ENCODE results near the gene WDR45B. TPM values are rescaled to one million over a fixed set of nuclear protein-coding genes. Genes with fewer than 3 reads are reported as not detected.

Gene WDR45B
- total RNA-seq, 1 experiment from 2014 or later, result 110 TPM

GRCh38 chr17:82681547-82681946 is 33.3 kb upstream of the WDR45B start:
- Histone ChIP-seq H3K4me2 (ENCODE audit: insufficient read depth, insufficient read length, low read length) (no peak overlapping the region), H3K4ac (ENCODE audit: low read depth, low read length) (no peak overlapping the region), H3K79me1 (ENCODE audit: insufficient read depth, low read depth, low read length, poor library complexity, severe bottlenecking) (no peaks in the 10 kb centered on the region), H4K8ac (replicated peaks; ENCODE audit: insufficient read length, low read depth, low read length) (no peak overlapping the region), H4K20me1 (ENCODE audit: control insufficient read depth, insufficient read depth, insufficient read length) (no peaks in the 10 kb centered on the region), H3K27ac (ENCODE audit: insufficient read length, low read depth, low read length) (no peak overlapping the region), H3K23me2 (ENCODE audit: insufficient read length, low read depth, low read length, poor library complexity, severe bottlenecking) (no peaks in the 10 kb centered on the region), H3K9ac (ENCODE audit: extremely low read depth, insufficient read length, low read length) (no peak overlapping the region), H2BK15ac (ENCODE audit: low read depth, low read length) (no peak overlapping the region), H3T11ph (ENCODE audit: low read length) (no peak overlapping the region), H2AFZ (ENCODE audit: low read length) (no peak overlapping the region), H3K79me2 (ENCODE audit: insufficient read depth, low read length) (no peaks in the 10 kb centered on the region; the same call in 1 of the 2 replicates), H2BK20ac (ENCODE audit: low read depth, low read length, poor library complexity, severe bottlenecking) (no peak overlapping the region), H3K27me3 (ENCODE audit: insufficient read depth, low read length) (no peaks in the 10 kb centered on the region), H3K23ac (ENCODE audit: insufficient read length, low read depth, low read length) (no peak overlapping the region), H3K9me3 (ENCODE audit: control insufficient read depth, low read depth, low read length) (no peaks in the 10 kb centered on the region), H3K18ac (ENCODE audit: insufficient read length, low read depth, low read length) (no peak overlapping the region), H3K4me1 (ENCODE audit: insufficient read depth, low read length) (no peaks in the 10 kb centered on the region), H2BK5ac (ENCODE audit: insufficient read length, low read length) (no peak overlapping the region), H2AK5ac (ENCODE audit: insufficient read length, low read length) (no peak overlapping the region), H3K56ac (ENCODE audit: insufficient read length, low read depth, low read length) (no peak overlapping the region), H4K5ac (ENCODE audit: insufficient read length, low read depth, low read length) (no peak overlapping the region), H2BK120ac (ENCODE audit: low read depth, low read length, poor library complexity, severe bottlenecking) (no peak overlapping the region), H4K91ac (ENCODE audit: insufficient read length, low read depth, low read length) (no peak overlapping the region), H2BK12ac (ENCODE audit: insufficient read length, low read depth, low read length) (no peak overlapping the region), H3K14ac (ENCODE audit: insufficient read depth, low read length) (no peak overlapping the region)
- peaks cover 10 to 12% of the 10 kb centered on the region in 2 experiments for H3K9me3 Mint-ChIP-seq
- H3K27ac Mint-ChIP-seq, result no peak overlapping the region
- H3K27me3 Mint-ChIP-seq (ENCODE audit: low read depth), result no peaks in the 10 kb centered on the region; the same call in none of the 2 replicates
- TF ChIP-seq CTCF (conservative IDR thresholded peaks at IDR 0.05), result no peak
- WGBS (ENCODE audit: extremely low coverage, insufficient read length, low lambda C conversion rate), result no CpG with 5 or more reads among the region's 3 CpGs
- H3K4me1 Mint-ChIP-seq, result no peaks in the 10 kb centered on the region
- no peak for DNase-seq
- peaks cover 0 to 3% (median 0%) of the 10 kb centered on the region in 3 experiments; a peak in 2 of 7 replicates for H3K36me3 Mint-ChIP-seq (ENCODE audit: insufficient read depth in 1 of 3, low read depth in 3 of 3)
- H3K4me3 Mint-ChIP-seq, result no peak overlapping the region
